Endodermal cell (in vitro differentiated cells): ENCODE data around the gene PGAM5. TPM values are rescaled to one million over a fixed set of nuclear protein-coding genes. Genes with fewer than 3 reads are reported as not detected.

Experiments used
- DNase-seq: peaks from one replicate; pipeline ENCODE4 v3.0.0-alpha.2; 2017
- H3K27ac ChIP-seq: 2 replicates; pipeline ENCODE4 v1.5.1; 2013; ENCODE audit warnings: mild to moderate bottlenecking, low read depth, low read length, moderate library complexity
- H3K27me3 ChIP-seq: 2 replicates; pipeline ENCODE4 v1.6.1; 2013; ENCODE audit warnings: mild to moderate bottlenecking, low read length, moderate library complexity; ENCODE audit not compliant: insufficient read depth, control insufficient read depth, poor library complexity, severe bottlenecking
- H3K36me3 ChIP-seq: 2 replicates; pipeline ENCODE4 v1.7.0; 2013; ENCODE audit warnings: mild to moderate bottlenecking, low read length, moderate library complexity; ENCODE audit not compliant: control insufficient read depth, insufficient read depth
- H3K4me1 ChIP-seq: one replicate; pipeline ENCODE4 v1.7.0; 2013; ENCODE audit warnings: low read length; ENCODE audit not compliant: control insufficient read depth, insufficient read depth
- H3K4me3 ChIP-seq: 2 replicates; pipeline ENCODE4 v1.5.1; 2013; ENCODE audit warnings: mild to moderate bottlenecking, low read length, moderate library complexity
- H3K9ac ChIP-seq: 2 replicates; pipeline ENCODE4 v1.6.1; 2013; ENCODE audit warnings: mild to moderate bottlenecking, low read length, moderate library complexity; ENCODE audit not compliant: poor library complexity, severe bottlenecking; ENCODE audit errors: extremely low read depth
- H3K9me3 ChIP-seq: 2 replicates; pipeline ENCODE4 v1.6.1; 2013; ENCODE audit warnings: mild to moderate bottlenecking, low read length, moderate library complexity; ENCODE audit not compliant: control insufficient read depth
- H3K27ac Mint-ChIP-seq: 2 replicates; pipeline ENCODE4 v1.8.0; 2020; ENCODE audit warnings: mixed read lengths
- H3K27me3 Mint-ChIP-seq: 2 replicates; pipeline ENCODE4 v1.8.0; 2021; ENCODE audit warnings: mild to moderate bottlenecking, mixed read lengths; ENCODE audit not compliant: insufficient read depth
- H3K36me3 Mint-ChIP-seq: 2 replicates; pipeline ENCODE4 v1.8.0; 2020; ENCODE audit warnings: low read depth, mixed read lengths
- H3K4me1 Mint-ChIP-seq: 2 replicates; pipeline ENCODE4 v1.8.0; 2020; ENCODE audit warnings: mixed read lengths
- H3K4me3 Mint-ChIP-seq: 2 replicates; pipeline ENCODE4 v1.8.0; 2020; ENCODE audit warnings: mild to moderate bottlenecking, moderate library complexity, mixed read lengths
- H3K9me3 Mint-ChIP-seq: 2 replicates; pipeline ENCODE4 v1.8.0; 2020; ENCODE audit warnings: mild to moderate bottlenecking, mixed read lengths
- WGBS, 2 experiments: methylation state at CpG; one replicate each; pipeline versions ENCODE4 v1.1.5 to v1.1.7; 2013; ENCODE audit warnings: missing lambda C conversion rate in 2 of 2, mixed read lengths in 1 of 2; ENCODE audit not compliant: insufficient coverage in 1 of 2, insufficient read length in 1 of 2; 5-methylcytosine and 5-hydroxymethylcytosine counted together
- total RNA-seq, 2 donors: library from RNA; stranded (reverse); fragmentation: NEBNext Ultra II Directional in 1 of 2; extraction: Animal tissue kit (Norgen Biotek cat#: 25700) in 1 of 2; gene quantifications; 2 replicates in 1 of 2; 3 replicates in 1 of 2; pipeline ENCODE4 v1.2.1, GENCODE V29; 2021
- TF ChIP-seq, protein P1 (sequence below): fragments of 200-600 bp; sonication (generic); conservative IDR thresholded peaks from 2 replicates; pipeline ENCODE4 v1.5.0; 2021; ENCODE audit warnings: antibody characterized with exemption, mild to moderate bottlenecking

PGAM5 gene
- total RNA-seq, 2 donors from 2014 or later, result 60.2 to 64.3 TPM

- no peaks in the 10 kb centered on the region for H3K27me3 ChIP-seq
- TF ChIP-seq, protein P1, sequence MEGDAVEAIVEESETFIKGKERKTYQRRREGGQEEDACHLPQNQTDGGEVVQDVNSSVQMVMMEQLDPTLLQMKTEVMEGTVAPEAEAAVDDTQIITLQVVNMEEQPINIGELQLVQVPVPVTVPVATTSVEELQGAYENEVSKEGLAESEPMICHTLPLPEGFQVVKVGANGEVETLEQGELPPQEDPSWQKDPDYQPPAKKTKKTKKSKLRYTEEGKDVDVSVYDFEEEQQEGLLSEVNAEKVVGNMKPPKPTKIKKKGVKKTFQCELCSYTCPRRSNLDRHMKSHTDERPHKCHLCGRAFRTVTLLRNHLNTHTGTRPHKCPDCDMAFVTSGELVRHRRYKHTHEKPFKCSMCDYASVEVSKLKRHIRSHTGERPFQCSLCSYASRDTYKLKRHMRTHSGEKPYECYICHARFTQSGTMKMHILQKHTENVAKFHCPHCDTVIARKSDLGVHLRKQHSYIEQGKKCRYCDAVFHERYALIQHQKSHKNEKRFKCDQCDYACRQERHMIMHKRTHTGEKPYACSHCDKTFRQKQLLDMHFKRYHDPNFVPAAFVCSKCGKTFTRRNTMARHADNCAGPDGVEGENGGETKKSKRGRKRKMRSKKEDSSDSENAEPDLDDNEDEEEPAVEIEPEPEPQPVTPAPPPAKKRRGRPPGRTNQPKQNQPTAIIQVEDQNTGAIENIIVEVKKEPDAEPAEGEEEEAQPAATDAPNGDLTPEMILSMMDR, result no peak
- no peak overlapping the region for H3K4me3 ChIP-seq
- WGBS, 2 experiments, result 84% methylated on average over 8 to 10 of the region's 10 CpGs
- peaks cover 84% of the 10 kb centered on the region for H3K36me3 ChIP-seq
- Mint-ChIP-seq H3K27me3 (no peaks in the 10 kb centered on the region), H3K9me3 (peaks cover 9% of the 10 kb centered on the region), H3K4me1 (no peaks in the 10 kb centered on the region), H3K36me3 (peaks cover 84% of the 10 kb centered on the region), H3K4me3 (no peak overlapping the region), H3K27ac (peak overlapping the region; percentile 21)
- H3K27ac ChIP-seq, result no peak overlapping the region
- peaks cover 4% of the 10 kb centered on the region for H3K9me3 ChIP-seq
- no peaks in the 10 kb centered on the region for H3K4me1 ChIP-seq
- no peak overlapping the region for H3K9ac ChIP-seq
- no peak for DNase-seq
These were observed 23.6 kb downstream of the PGAM5 start for GRCh38 chr12:132734206-132734605.

GRCh38 chr12:132735496-132735895 is 24.9 kb downstream of the PGAM5 start:
- Histone ChIP-seq H3K27ac (no peak overlapping the region), H3K4me1 (no peaks in the 10 kb centered on the region), H3K36me3 (peaks cover 86% of the 10 kb centered on the region), H3K4me3 (no peak overlapping the region), H3K9me3 (no peaks in the 10 kb centered on the region), H3K9ac (no peak overlapping the region), H3K27me3 (no peaks in the 10 kb centered on the region)
- Mint-ChIP-seq H3K36me3 (peaks cover 87% of the 10 kb centered on the region), H3K4me3 (no peak overlapping the region), H3K9me3 (no peaks in the 10 kb centered on the region), H3K27ac (peak overlapping the region; percentile 66), H3K4me1 (no peaks in the 10 kb centered on the region), H3K27me3 (no peaks in the 10 kb centered on the region)
- TF ChIP-seq, protein P1, result no peak
- 95 to 100% methylated on average over 12 to 20 of the region's 20 CpGs for WGBS, 2 experiments
- peak; percentile 39 for DNase-seq

DNA sequence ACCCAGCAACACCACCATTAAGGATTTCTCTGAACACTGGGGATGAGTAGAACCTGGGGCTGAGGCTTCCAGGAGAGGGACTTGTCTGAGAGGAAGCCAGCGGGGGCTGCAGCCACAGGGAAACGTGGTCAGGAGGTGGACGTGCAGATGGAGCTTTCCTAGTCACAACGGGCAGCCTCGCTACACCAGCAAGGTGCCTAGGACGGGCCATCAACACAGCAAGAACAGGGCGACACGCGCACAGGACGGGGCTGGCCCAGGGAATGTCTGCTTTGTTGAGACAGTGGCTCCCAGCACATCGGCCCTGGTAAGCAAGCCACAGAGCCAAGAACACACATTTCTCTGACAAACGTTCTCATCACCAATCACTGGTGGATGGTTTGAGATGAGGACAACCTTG is 25.7 kb downstream of the PGAM5 start:
- H3K36me3 Mint-ChIP-seq, result peaks cover 88% of the 10 kb centered on the region
- Histone ChIP-seq H3K36me3 (peaks cover 86% of the 10 kb centered on the region), H3K4me3 (no peak overlapping the region), H3K9ac (no peak overlapping the region), H3K27ac (no peak overlapping the region), H3K27me3 (no peaks in the 10 kb centered on the region), H3K9me3 (no peaks in the 10 kb centered on the region), H3K4me1 (no peaks in the 10 kb centered on the region)
- H3K4me3 Mint-ChIP-seq, result no peak overlapping the region
- no peaks in the 10 kb centered on the region for H3K27me3 Mint-ChIP-seq
- H3K4me1 Mint-ChIP-seq, result no peaks in the 10 kb centered on the region
- 95 to 98% methylated on average over 7 to 12 of the region's 12 CpGs for WGBS, 2 experiments
- peak; percentile 42 for DNase-seq
- TF ChIP-seq, protein P1, result no peak
- H3K27ac Mint-ChIP-seq, result peak overlapping the region; percentile 75
- no peaks in the 10 kb centered on the region for H3K9me3 Mint-ChIP-seq
